Peyer's patch (tissue), 4 donors: ENCODE measurements around the gene KIAA0930. TPM values are rescaled to one million over a fixed set of nuclear protein-coding genes. Genes with fewer than 3 reads are reported as not detected.
"Not testable (repeated sequence)": the region's sequence is repeated elsewhere in the genome, so short reads cannot be mapped to it uniquely, and the experiment has no call there.

Source experiments
- DNase-seq, 3 donors: peaks; one replicate each; pipeline ENCODE4 v3.0.0-alpha.2; 2017 to 2019
- H3K27ac ChIP-seq, 4 donors: fragments of 200-600 bp; sonication (generic); one replicate each; pipeline ENCODE4 v1.5.1; 2016 to 2019
- H3K27me3 ChIP-seq, 2 donors: fragments of 200-600 bp; sonication (generic); one replicate each; pipeline ENCODE4 v1.5.1; 2019
- H3K36me3 ChIP-seq, 3 donors: fragments of 200-600 bp; sonication (generic); one replicate each; pipeline ENCODE4 v1.5.1; 2016 to 2019
- H3K4me1 ChIP-seq, 4 donors: fragments of 200-600 bp; sonication (generic); one replicate each; pipeline ENCODE4 v1.5.1; 2016 to 2019
- H3K4me3 ChIP-seq, 4 donors: fragments of 200-600 bp; sonication (generic); 1 replicate in 3 of 4; 2 replicates in 1 of 4; pipeline ENCODE4 v1.5.1; 2016 to 2019; ENCODE audit warnings: mild to moderate bottlenecking in 1 of 4
- H3K9me3 ChIP-seq, 4 donors: fragments of 200-600 bp; sonication (generic); one replicate each; pipeline ENCODE4 v1.5.1; 2016 to 2019; ENCODE audit warnings: mild to moderate bottlenecking in 1 of 4
- POLR2A ChIP-seq, 2 donors: fragments of 450-650 bp; IDR thresholded peaks; one replicate each; pipeline ENCODE4 v1.5.1; 2017; ENCODE audit warnings: antibody characterized with exemption in 2 of 2, mild to moderate bottlenecking in 2 of 2, moderate library complexity in 2 of 2
- total RNA-seq, 4 donors: library from RNA; depleted of rRNA; stranded (reverse); fragments of >200 nt; gene quantifications; one replicate each; pipeline ENCODE4 v1.1.0, GENCODE V29; 2016
- TF ChIP-seq, protein P1 (sequence below), 6 experiments: fragments of 450-650 bp in 4 of 6; fragments of 200-600 bp in 2 of 6; sonication (generic) in 1 of 6; IDR thresholded peaks; one replicate each; pipeline ENCODE4 v1.5.1; 2017 to 2019; ENCODE audit warnings: antibody characterized with exemption in 6 of 6, mild to moderate bottlenecking in 3 of 6, moderate library complexity in 1 of 6

Gene KIAA0930
- total RNA-seq, 4 donors from 2014 or later, result 21.2 to 41.3 (median 27.8) TPM

DNA sequence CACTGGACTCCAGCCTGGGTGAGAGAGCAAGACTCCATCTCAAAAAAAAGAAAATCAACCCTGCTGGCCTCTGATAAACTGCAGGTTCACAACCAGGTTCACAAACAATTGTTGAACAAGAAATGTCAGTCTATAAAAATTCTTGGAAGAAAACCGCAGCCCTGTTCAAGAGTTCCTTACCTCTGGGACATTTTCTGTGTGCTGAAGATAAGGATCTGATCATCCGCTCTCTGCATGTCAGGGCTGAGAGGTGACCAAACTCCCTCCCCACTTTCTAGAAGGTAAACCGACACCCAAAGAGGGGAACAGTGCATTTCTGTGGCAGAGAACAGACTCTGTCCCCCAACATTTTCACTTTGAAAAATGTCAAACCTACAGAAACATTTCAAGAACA lies 39.9 kb upstream of the KIAA0930 start:
- Histone ChIP-seq H3K9me3 (no peaks in the 10 kb centered on the region), H3K36me3 (no peaks in the 10 kb centered on the region), H3K4me3 (no peak overlapping the region), H3K27ac (peak overlapping the region; percentile 16 to 74 (median 58)), H3K4me1 (peaks cover 0 to 25% (median 8%) of the 10 kb centered on the region in 4 donors), H3K27me3 (no peaks in the 10 kb centered on the region)
- DNase-seq, result no peak
- no peak for TF ChIP-seq POLR2A (IDR thresholded peaks at IDR 0.05)
- TF ChIP-seq, protein P1, sequence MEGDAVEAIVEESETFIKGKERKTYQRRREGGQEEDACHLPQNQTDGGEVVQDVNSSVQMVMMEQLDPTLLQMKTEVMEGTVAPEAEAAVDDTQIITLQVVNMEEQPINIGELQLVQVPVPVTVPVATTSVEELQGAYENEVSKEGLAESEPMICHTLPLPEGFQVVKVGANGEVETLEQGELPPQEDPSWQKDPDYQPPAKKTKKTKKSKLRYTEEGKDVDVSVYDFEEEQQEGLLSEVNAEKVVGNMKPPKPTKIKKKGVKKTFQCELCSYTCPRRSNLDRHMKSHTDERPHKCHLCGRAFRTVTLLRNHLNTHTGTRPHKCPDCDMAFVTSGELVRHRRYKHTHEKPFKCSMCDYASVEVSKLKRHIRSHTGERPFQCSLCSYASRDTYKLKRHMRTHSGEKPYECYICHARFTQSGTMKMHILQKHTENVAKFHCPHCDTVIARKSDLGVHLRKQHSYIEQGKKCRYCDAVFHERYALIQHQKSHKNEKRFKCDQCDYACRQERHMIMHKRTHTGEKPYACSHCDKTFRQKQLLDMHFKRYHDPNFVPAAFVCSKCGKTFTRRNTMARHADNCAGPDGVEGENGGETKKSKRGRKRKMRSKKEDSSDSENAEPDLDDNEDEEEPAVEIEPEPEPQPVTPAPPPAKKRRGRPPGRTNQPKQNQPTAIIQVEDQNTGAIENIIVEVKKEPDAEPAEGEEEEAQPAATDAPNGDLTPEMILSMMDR (IDR thresholded peaks at IDR 0.05), result no peak

DNA sequence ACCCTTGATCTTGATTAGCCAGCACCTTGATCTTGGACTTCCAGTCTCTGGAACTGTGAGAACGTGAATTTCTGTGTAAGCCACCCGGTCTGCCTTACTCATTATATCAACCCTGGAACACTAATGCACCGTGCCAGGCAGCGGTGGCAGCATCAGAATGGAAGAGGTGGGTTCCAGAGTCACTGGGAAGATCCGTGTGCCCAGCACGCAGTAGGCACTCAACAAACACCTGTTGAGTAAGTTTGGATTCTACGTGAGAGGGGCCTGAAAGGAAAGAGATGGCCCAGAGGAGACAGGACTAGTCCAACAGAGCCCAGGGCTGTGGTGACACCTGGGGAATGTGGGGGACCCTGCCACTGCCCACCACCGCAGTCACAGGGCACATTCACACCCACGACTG lies 37.4 kb upstream of the KIAA0930 start:
- Histone ChIP-seq H3K36me3 (no peaks in the 10 kb centered on the region), H3K4me3 (no peak overlapping the region), H3K4me1 (peaks cover 0 to 19% (median 2%) of the 10 kb centered on the region in 4 donors), H3K9me3 (no peaks in the 10 kb centered on the region), H3K27me3 (no peaks in the 10 kb centered on the region), H3K27ac (no peak overlapping the region)
- TF ChIP-seq, protein P1 (IDR thresholded peaks at IDR 0.05), result no peak
- no peak for TF ChIP-seq POLR2A (IDR thresholded peaks at IDR 0.05)
- DNase-seq, result no peak

GRCh38 chr22:45277720-45278119 lies 37.0 kb upstream of the KIAA0930 start:
- H3K4me3 ChIP-seq, H3K27ac ChIP-seq, DNase-seq, H3K36me3 ChIP-seq, H3K27me3 ChIP-seq, H3K9me3 ChIP-seq: not testable (repeated sequence)
- peaks cover 0 to 22% (median 4%) of the 10 kb centered on the region in 4 donors for H3K4me1 ChIP-seq

- Histone ChIP-seq H3K4me1 (peaks cover 0 to 33% (median 5%) of the 10 kb centered on the region in 4 donors), H3K27ac (no peak overlapping the region), H3K9me3 (no peaks in the 10 kb centered on the region), H3K4me3 (no peak overlapping the region), H3K27me3 (no peaks in the 10 kb centered on the region), H3K36me3 (no peaks in the 10 kb centered on the region)
- TF ChIP-seq POLR2A (IDR thresholded peaks at IDR 0.05), result no peak
- TF ChIP-seq, protein P1 (IDR thresholded peaks at IDR 0.05), result no peak
- DNase-seq, result no peak
These were observed 35.9 kb upstream of the KIAA0930 start for GRCh38 chr22:45276507-45277105.

- TF ChIP-seq POLR2A (IDR thresholded peaks at IDR 0.05), result peak in 1 of 2 donors; percentile 43
- TF ChIP-seq, protein P1 (IDR thresholded peaks at IDR 0.05), result no peak
These were observed 32.9 kb upstream of the KIAA0930 start for GRCh38 chr22:45273452-45274075.

GRCh38 chr22:45272498-45272897 lies 31.8 kb upstream of the KIAA0930 start:
- H3K4me3 ChIP-seq, result no peak overlapping the region
- H3K27ac ChIP-seq, result peak overlapping the region; percentile 17 to 92 (median 76)
- no peaks in the 10 kb centered on the region for H3K36me3 ChIP-seq
- no peaks in the 10 kb centered on the region for H3K9me3 ChIP-seq
- DNase-seq, result no peak
- H3K27me3 ChIP-seq, result no peaks in the 10 kb centered on the region
- no peak for TF ChIP-seq POLR2A (IDR thresholded peaks at IDR 0.05)
- TF ChIP-seq, protein P1 (IDR thresholded peaks at IDR 0.05), result no peak
- peaks cover 4 to 39% (median 7%) of the 10 kb centered on the region in 4 donors for H3K4me1 ChIP-seq

More at GRCh38 chr22:45273452-45274075, 32.9 kb upstream of the KIAA0930 start:
- no peak overlapping the region for H3K4me3 ChIP-seq
- no peaks in the 10 kb centered on the region for H3K27me3 ChIP-seq
- no peaks in the 10 kb centered on the region for H3K9me3 ChIP-seq
- H3K27ac ChIP-seq, result peak overlapping the region in 3 of 4 donors; percentile 68 to 92 (median 83)
- H3K4me1 ChIP-seq, result peaks cover 3 to 39% (median 5%) of the 10 kb centered on the region in 4 donors
- DNase-seq, result peak in 2 of 3 donors; percentile 88 to 90
- H3K36me3 ChIP-seq, result no peaks in the 10 kb centered on the region
